ENCODE data around the gene RNF115.
"Not testable (repeated sequence)": the region's sequence is repeated elsewhere in the genome, so short reads cannot be mapped to it uniquely, and the experiment has no call there.

- TF ChIP-seq, protein P1, sequence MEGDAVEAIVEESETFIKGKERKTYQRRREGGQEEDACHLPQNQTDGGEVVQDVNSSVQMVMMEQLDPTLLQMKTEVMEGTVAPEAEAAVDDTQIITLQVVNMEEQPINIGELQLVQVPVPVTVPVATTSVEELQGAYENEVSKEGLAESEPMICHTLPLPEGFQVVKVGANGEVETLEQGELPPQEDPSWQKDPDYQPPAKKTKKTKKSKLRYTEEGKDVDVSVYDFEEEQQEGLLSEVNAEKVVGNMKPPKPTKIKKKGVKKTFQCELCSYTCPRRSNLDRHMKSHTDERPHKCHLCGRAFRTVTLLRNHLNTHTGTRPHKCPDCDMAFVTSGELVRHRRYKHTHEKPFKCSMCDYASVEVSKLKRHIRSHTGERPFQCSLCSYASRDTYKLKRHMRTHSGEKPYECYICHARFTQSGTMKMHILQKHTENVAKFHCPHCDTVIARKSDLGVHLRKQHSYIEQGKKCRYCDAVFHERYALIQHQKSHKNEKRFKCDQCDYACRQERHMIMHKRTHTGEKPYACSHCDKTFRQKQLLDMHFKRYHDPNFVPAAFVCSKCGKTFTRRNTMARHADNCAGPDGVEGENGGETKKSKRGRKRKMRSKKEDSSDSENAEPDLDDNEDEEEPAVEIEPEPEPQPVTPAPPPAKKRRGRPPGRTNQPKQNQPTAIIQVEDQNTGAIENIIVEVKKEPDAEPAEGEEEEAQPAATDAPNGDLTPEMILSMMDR (conservative IDR thresholded peaks at IDR 0.05 in 1 of 2, IDR thresholded peaks at IDR 0.05 in 1 of 2; ENCODE audit: extremely low read depth in 1 of 2, insufficient read depth in 1 of 2, low read depth in 1 of 2, low read length in 2 of 2) = not testable (repeated sequence)
- TF ChIP-seq EZH2 (IDR thresholded peaks at IDR 0.05; ENCODE audit: borderline replicate concordance, low read length) = not testable (repeated sequence)
These were observed 6.9 kb upstream of the RNF115 start for GRCh38 chr1:145830810-145831209.

All from mammary epithelial cell (primary cell).